Measurements from ENCODE around the gene TMIGD2.

TMIGD2 gene

DNA sequence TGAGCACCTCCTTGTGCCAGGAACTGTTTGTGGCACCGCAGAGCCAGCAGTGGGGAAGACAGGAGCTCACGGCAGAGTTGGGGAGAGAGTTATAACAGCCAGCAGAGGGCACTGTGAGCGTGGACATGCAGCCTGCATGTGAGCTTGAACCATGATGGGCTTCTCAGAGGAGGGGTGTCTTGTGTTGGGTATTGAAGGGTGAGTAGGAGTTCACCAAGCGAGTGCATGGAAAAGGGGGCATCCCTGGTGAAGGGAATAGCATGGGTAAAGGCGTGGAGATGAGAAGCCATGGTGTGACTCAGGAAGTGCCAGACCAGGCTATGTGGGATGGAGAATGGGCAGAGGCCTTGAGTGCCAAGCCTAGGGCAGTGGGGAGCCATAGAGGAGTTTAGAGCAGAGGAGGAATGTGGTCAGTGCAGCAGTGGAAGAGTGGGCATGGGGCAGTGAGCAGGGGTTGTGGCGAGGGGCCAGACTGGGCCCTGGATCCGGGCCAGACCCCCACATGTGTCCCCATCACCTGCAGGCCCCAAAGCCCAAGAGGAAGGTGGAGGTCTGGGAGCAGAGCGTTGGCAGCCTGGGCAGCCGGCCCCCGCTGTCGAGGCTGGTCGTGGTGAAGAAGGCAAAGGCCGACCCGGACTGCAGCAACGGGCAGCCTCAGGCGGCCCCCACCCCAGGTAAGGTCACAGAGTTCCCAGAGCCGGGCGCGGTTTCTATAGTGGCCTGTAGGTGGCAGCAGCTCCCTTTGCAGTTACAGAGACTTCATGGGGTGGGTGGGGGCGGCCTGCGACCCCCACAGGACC lies 34.9 kb downstream of the TMIGD2 start:
- TF ChIP-seq ZBTB7A (IDR thresholded peaks at IDR 0.05; ENCODE audit: low read depth) = peak; percentile 97
- no peak for TF ChIP-seq REST (IDR thresholded peaks at IDR 0.05; ENCODE audit: low read depth)
- TF ChIP-seq TEAD4 (IDR thresholded peaks at IDR 0.05) = no peak
- peak; percentile 77 for TF ChIP-seq RAD21 (IDR thresholded peaks at IDR 0.05; ENCODE audit: low read depth)
- TF ChIP-seq TAF1 (IDR thresholded peaks at IDR 0.05; ENCODE audit: low read depth) = no peak

DNA sequence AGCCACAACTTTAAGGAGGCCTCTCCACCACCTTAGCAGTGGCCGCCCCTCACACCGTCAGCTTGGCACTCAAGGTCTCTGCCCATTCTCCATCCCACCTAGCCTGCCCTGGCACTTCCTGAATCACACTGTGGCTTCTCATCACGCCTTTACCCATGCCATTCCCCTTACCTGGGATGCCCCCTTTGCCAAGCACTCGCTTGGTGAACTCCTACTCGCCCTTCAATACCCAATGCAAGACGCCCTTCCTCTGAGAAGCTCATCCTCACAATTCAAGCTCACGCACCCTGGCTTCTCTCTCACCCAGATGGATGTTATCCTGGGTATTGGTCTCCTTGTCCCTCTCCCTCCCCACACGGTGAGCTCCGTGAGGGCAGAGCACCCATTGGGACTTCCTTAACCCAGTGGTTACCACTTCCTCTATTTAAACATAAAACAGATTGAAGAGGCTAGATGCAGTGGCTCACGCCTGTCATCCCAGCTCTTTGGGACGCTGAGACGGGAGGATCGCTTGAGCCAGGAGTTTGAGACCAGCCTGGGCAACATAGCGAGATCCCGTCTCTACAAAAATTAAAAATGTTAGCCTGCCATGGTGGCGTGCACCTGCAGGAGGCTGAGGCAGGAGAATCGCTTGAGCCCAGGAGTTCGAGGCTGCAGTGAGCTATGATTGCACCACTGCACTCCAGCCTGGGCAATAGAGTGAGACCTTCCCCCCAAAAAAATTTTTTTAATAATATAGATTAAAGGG lies 35.8 kb downstream of the TMIGD2 start:
- TF ChIP-seq YY1 (IDR thresholded peaks at IDR 0.05; ENCODE audit: low read depth) = no peak
- no peak for TF ChIP-seq TEAD4 (IDR thresholded peaks at IDR 0.05)
- TF ChIP-seq CEBPB (IDR thresholded peaks at IDR 0.05) = no peak
- TF ChIP-seq, protein P1, sequence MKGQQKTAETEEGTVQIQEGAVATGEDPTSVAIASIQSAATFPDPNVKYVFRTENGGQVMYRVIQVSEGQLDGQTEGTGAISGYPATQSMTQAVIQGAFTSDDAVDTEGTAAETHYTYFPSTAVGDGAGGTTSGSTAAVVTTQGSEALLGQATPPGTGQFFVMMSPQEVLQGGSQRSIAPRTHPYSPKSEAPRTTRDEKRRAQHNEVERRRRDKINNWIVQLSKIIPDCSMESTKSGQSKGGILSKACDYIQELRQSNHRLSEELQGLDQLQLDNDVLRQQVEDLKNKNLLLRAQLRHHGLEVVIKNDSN (IDR thresholded peaks at IDR 0.05) = no peak
- no peak for TF ChIP-seq TCF12 (IDR thresholded peaks at IDR 0.05; ENCODE audit: low read depth)

DNA sequence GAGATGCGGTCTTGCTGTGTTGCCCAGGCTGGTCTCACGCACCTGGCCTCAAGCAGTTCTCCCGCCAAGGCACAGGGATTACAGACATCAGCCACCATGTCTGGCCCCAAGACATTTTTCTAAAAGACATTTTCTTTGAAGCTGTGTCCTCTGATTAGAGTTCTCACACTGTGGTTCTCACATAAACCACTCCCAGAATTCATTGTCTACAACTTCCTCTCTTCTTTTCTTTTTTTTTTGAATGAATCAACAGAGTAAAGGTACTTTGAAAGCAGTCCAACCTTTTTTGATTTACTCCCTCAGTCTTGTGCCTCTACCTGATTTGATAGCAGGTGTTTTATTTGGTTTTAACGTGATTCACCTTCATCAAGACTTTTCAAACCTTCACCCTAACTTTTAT lies 37.4 kb downstream of the TMIGD2 start:
- TF ChIP-seq TEAD4 (IDR thresholded peaks at IDR 0.05) (no peak), YY1 (IDR thresholded peaks at IDR 0.05; ENCODE audit: low read depth) (no peak), EGR1 (IDR thresholded peaks at IDR 0.05) (no peak), TCF12 (IDR thresholded peaks at IDR 0.05; ENCODE audit: low read depth) (no peak), FOXM1 (IDR thresholded peaks at IDR 0.05; ENCODE audit: borderline replicate concordance, low read depth) (no peak), RAD21 (IDR thresholded peaks at IDR 0.05; ENCODE audit: low read depth) (no peak), CREB1 (IDR thresholded peaks at IDR 0.05; ENCODE audit: low read depth) (no peak), REST (IDR thresholded peaks at IDR 0.05; ENCODE audit: low read depth) (no peak), NFIC (IDR thresholded peaks at IDR 0.05) (no peak), ZBTB7A (IDR thresholded peaks at IDR 0.05; ENCODE audit: low read depth) (no peak), EP300 (IDR thresholded peaks at IDR 0.05; ENCODE audit: borderline replicate concordance) (no peak), TAF1 (IDR thresholded peaks at IDR 0.05; ENCODE audit: low read depth) (no peak), CEBPB (IDR thresholded peaks at IDR 0.05) (no peak)
- TF ChIP-seq, protein P2, sequence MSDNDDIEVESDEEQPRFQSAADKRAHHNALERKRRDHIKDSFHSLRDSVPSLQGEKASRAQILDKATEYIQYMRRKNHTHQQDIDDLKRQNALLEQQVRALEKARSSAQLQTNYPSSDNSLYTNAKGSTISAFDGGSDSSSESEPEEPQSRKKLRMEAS (IDR thresholded peaks at IDR 0.05) = no peak
- TF ChIP-seq, protein P1 (IDR thresholded peaks at IDR 0.05) = no peak

DNA sequence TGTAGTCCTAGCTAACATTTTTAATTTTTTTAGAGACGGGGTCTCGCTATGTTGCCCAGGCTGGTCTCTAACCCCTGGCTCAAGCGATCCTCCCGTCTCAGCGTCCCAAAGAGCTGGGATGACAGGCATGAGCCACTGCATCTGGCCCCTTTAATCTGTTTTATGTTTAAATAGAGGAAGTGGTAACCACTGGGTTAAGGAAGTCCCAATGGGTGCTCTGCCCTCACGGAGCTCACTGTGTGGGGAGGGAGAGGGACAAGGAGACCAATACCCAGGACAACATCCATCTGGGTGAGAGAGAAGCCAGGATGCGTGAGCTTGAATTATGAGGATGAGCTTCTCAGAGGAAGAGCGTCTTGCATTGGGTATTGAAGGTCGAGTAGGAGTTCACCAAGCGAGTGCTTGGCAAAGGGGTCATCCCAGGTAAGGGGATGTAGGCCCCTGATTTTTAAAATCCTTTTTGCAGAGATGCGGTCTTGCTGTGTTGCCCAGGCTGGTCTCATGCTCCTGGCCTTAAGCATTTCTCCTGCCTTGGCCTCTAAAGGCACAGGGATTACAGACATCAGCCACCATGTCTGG lies 41.5 kb downstream of the TMIGD2 start:
- TF ChIP-seq TAF1 (IDR thresholded peaks at IDR 0.05; ENCODE audit: low read depth) = no peak
- TF ChIP-seq EGR1 (IDR thresholded peaks at IDR 0.05) = no peak
- no peak for TF ChIP-seq CEBPB (IDR thresholded peaks at IDR 0.05)
- TF ChIP-seq, protein P2 (IDR thresholded peaks at IDR 0.05) = no peak
- no peak for TF ChIP-seq YY1 (IDR thresholded peaks at IDR 0.05; ENCODE audit: low read depth)
- TF ChIP-seq TEAD4 (IDR thresholded peaks at IDR 0.05) = no peak
- TF ChIP-seq FOXM1 (IDR thresholded peaks at IDR 0.05; ENCODE audit: borderline replicate concordance, low read depth) = no peak
- no peak for TF ChIP-seq NFIC (IDR thresholded peaks at IDR 0.05)
- no peak for TF ChIP-seq CREB1 (IDR thresholded peaks at IDR 0.05; ENCODE audit: low read depth)

GRCh38 chr19:4258181-4258580 lies 44.0 kb downstream of the TMIGD2 start:
- TF ChIP-seq TCF12 (IDR thresholded peaks at IDR 0.05; ENCODE audit: low read depth) (no peak), EGR1 (IDR thresholded peaks at IDR 0.05) (no peak), RAD21 (IDR thresholded peaks at IDR 0.05; ENCODE audit: low read depth) (no peak), ZBTB7A (IDR thresholded peaks at IDR 0.05; ENCODE audit: low read depth) (no peak), NFIC (IDR thresholded peaks at IDR 0.05) (no peak)
- TF ChIP-seq, protein P1 (IDR thresholded peaks at IDR 0.05) = no peak
- TF ChIP-seq, protein P2 (IDR thresholded peaks at IDR 0.05) = no peak

Data from Ishikawa (cell line).